IPS-20b (cell line): ENCODE measurements around the gene NACA2.
"Not testable (repeated sequence)": the region's sequence is repeated elsewhere in the genome, so short reads cannot be mapped to it uniquely, and the experiment has no call there.

Source experiments
- H3K27ac ChIP-seq: one replicate; pipeline ENCODE4 v1.5.1; 2013; ENCODE audit warnings: low read length
- H3K27me3 ChIP-seq: 2 replicates; pipeline ENCODE4 v1.6.1; 2013; ENCODE audit warnings: mild to moderate bottlenecking, low read length, inconsistent platforms; ENCODE audit not compliant: insufficient read depth
- H3K36me3 ChIP-seq: 2 replicates; pipeline ENCODE4 v1.6.1; 2013; ENCODE audit warnings: low read depth, mild to moderate bottlenecking, inconsistent platforms, low read length, moderate library complexity; ENCODE audit not compliant: insufficient read depth
- H3K4me1 ChIP-seq: 2 replicates; pipeline ENCODE4 v1.6.1; 2013; ENCODE audit warnings: mild to moderate bottlenecking, control low read depth, inconsistent platforms, low read length, moderate library complexity; ENCODE audit not compliant: insufficient read depth
- H3K4me3 ChIP-seq: 2 replicates; pipeline ENCODE4 v1.5.1; 2013; ENCODE audit warnings: mild to moderate bottlenecking, low read length, inconsistent platforms
- H3K9ac ChIP-seq: 2 replicates; pipeline ENCODE4 v1.6.1; 2013; ENCODE audit warnings: low read depth, mild to moderate bottlenecking, inconsistent platforms, low read length, moderate library complexity
- H3K9me3 ChIP-seq: 2 replicates; pipeline ENCODE4 v1.6.1; 2013; ENCODE audit warnings: mild to moderate bottlenecking, low read depth, low read length, inconsistent platforms; ENCODE audit not compliant: insufficient read depth

The NACA2 gene

DNA sequence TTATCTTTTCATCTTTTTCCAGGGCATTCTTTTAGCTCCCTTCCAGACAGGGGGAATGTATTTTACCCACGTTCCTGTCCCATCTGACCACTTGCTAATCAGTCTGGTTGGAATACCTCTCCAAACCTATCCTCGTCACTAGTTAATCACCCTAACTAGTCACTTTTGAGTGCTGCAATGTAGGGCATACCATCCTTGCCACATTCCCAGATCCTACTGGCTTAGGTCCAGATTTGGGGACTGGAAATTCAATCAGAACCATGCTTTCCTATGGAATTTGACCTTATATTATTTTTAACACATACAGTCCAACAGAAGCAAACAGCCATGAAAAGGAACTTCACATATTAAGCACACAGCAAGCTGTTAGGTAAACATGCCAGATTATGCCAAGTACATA is 29.7 kb downstream of the NACA2 start:
- Histone ChIP-seq H3K4me1 (no peaks in the 10 kb centered on the region), H3K4me3 (no peak overlapping the region), H3K27ac (no peak overlapping the region), H3K9ac (no peak overlapping the region), H3K36me3 (no peaks in the 10 kb centered on the region), H3K9me3 (no peaks in the 10 kb centered on the region), H3K27me3 (no peaks in the 10 kb centered on the region)

DNA sequence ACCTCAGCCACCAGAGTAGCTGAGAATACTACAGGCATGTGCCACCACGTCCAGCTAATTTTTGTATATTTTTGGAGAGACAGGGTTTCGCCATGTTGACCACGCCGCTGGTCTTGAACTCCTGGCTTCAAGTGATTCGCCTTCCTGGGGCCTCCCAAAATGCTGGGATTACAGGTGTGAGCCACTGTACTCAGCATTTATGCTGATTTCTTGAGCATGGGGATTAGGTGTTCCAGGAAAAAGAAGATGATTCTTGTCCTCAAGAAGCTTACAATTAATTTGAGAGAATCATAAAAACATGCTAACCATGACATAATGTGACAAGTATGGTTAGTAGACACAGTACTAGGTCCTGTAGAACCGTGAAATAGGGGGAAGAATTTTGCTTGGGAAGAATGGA is 30.9 kb downstream of the NACA2 start:
- no peak overlapping the region for H3K9ac ChIP-seq
- no peaks in the 10 kb centered on the region for H3K9me3 ChIP-seq
- H3K27ac ChIP-seq, result no peak overlapping the region
- H3K36me3 ChIP-seq, result no peaks in the 10 kb centered on the region
- no peak overlapping the region for H3K4me3 ChIP-seq
- H3K4me1 ChIP-seq, result no peaks in the 10 kb centered on the region
- H3K27me3 ChIP-seq, result no peaks in the 10 kb centered on the region

- Histone ChIP-seq H3K4me1 (no peaks in the 10 kb centered on the region), H3K36me3 (no peaks in the 10 kb centered on the region), H3K27me3 (no peaks in the 10 kb centered on the region), H3K9ac (no peak overlapping the region), H3K9me3 (no peaks in the 10 kb centered on the region), H3K27ac (no peak overlapping the region), H3K4me3 (no peak overlapping the region)
Observed at GRCh38 chr17:61556224-61557188, 34.5 kb downstream of the NACA2 start.

DNA sequence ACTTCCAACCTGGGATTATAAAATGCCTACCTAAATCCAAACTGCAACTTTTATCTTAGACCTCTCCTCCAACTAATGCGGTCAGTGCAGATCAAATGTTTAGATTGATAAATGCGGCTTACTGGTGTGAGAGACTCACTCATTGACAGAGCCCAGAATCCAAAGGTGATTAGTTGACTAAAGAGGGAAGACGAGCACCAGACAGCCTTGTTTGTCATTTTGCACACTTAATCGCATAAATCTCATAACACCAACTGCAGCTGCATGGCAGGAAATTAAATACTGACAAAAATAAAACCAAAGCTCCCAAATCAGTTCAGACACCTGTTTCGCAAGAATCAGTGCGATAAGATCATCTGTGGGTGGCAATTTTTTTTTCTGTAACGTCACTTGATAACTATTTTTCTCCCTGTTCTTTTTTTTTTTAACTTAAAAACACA is 35.9 kb downstream of the NACA2 start:
- Histone ChIP-seq H3K27ac (no peak overlapping the region), H3K9me3 (no peaks in the 10 kb centered on the region), H3K36me3 (no peaks in the 10 kb centered on the region), H3K9ac (no peak overlapping the region), H3K27me3 (no peaks in the 10 kb centered on the region), H3K4me3 (no peak overlapping the region), H3K4me1 (no peaks in the 10 kb centered on the region)

- Histone ChIP-seq H3K4me3 (no peak overlapping the region), H3K9ac (no peak overlapping the region), H3K9me3 (no peaks in the 10 kb centered on the region), H3K27ac (no peak overlapping the region), H3K4me1 (no peaks in the 10 kb centered on the region), H3K27me3 (no peaks in the 10 kb centered on the region), H3K36me3 (no peaks in the 10 kb centered on the region)
Observed at GRCh38 chr17:61554209-61554608, 36.8 kb downstream of the NACA2 start.

GRCh38 chr17:61552560-61552959 is 38.5 kb downstream of the NACA2 start:
- H3K27me3 ChIP-seq, H3K4me3 ChIP-seq, H3K27ac ChIP-seq, H3K9me3 ChIP-seq, H3K9ac ChIP-seq, H3K36me3 ChIP-seq, H3K4me1 ChIP-seq: not testable (repeated sequence)

DNA sequence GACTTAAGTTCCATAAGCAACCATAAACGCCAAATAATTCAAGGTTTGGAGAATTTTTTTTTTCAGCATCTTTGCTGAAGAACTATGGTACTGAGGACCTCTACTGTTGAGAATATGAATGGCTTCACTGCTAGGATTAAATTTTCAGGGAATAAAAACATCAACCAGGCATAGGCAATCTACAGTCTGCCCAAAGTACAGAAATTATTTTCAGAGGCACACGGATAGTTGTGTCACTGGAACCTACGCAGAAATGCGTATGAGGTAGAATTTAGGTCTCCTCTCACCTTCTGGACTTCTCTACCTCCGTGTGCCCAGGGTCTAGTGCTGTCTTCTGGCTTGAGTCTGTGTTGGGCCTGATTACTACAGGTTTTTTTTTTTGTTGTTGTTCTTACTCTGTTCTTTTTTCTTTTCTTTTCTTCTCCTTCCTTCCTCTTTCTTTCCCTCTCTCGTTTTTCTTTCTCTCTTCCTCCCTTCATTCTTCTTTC is 39.7 kb downstream of the NACA2 start:
- Histone ChIP-seq H3K27me3 (no peaks in the 10 kb centered on the region), H3K9me3 (no peaks in the 10 kb centered on the region), H3K36me3 (no peaks in the 10 kb centered on the region), H3K9ac (no peak overlapping the region), H3K4me3 (no peak overlapping the region), H3K4me1 (no peaks in the 10 kb centered on the region), H3K27ac (no peak overlapping the region)

- Histone ChIP-seq H3K9ac (no peak overlapping the region), H3K27me3 (no peaks in the 10 kb centered on the region), H3K27ac (no peak overlapping the region), H3K4me3 (no peak overlapping the region), H3K36me3 (no peaks in the 10 kb centered on the region), H3K9me3 (no peaks in the 10 kb centered on the region), H3K4me1 (no peaks in the 10 kb centered on the region)
Observed at GRCh38 chr17:61547113-61547512, 43.9 kb downstream of the NACA2 start.

GRCh38 chr17:61545335-61545938 is 45.6 kb downstream of the NACA2 start:
- Histone ChIP-seq H3K27me3 (no peaks in the 10 kb centered on the region), H3K4me3 (no peak overlapping the region), H3K4me1 (no peaks in the 10 kb centered on the region), H3K36me3 (no peaks in the 10 kb centered on the region), H3K27ac (no peak overlapping the region), H3K9ac (no peak overlapping the region), H3K9me3 (peaks cover 7% of the 10 kb centered on the region; the same call in 1 of the 2 replicates)

- Histone ChIP-seq H3K9ac (no peak overlapping the region), H3K36me3 (no peaks in the 10 kb centered on the region), H3K4me3 (no peak overlapping the region), H3K9me3 (peaks cover 9% of the 10 kb centered on the region; the same call in 1 of the 2 replicates), H3K4me1 (no peaks in the 10 kb centered on the region), H3K27ac (no peak overlapping the region), H3K27me3 (no peaks in the 10 kb centered on the region)
Observed at GRCh38 chr17:61543786-61544415, 47.1 kb downstream of the NACA2 start.

GRCh38 chr17:61542027-61542426 is 49.0 kb downstream of the NACA2 start:
- Histone ChIP-seq H3K4me3 (no peak overlapping the region), H3K27me3 (no peaks in the 10 kb centered on the region), H3K4me1 (no peaks in the 10 kb centered on the region), H3K9me3 (peaks cover 9% of the 10 kb centered on the region; the same call in 1 of the 2 replicates), H3K27ac (no peak overlapping the region), H3K9ac (no peak overlapping the region), H3K36me3 (no peaks in the 10 kb centered on the region)
